Neural cell (in vitro differentiated cells): ENCODE measurements around the gene ZBTB32. TPM values are rescaled to one million over a fixed set of nuclear protein-coding genes. Genes with fewer than 3 reads are reported as not detected.

Experiments
- H2AFZ ChIP-seq: fragments of 200-600, 300-800 bp; sonication (generic), shearing (Covaris generic); 2 replicates; pipeline ENCODE4 v1.6.0; 2014; ENCODE audit warnings: low read depth, mild to moderate bottlenecking, antibody characterized with exemption, low read length, moderate library complexity
- H3F3A ChIP-seq: fragments of 200-600 bp; shearing (Covaris generic); 2 replicates; pipeline ENCODE4 v1.6.1; 2016; ENCODE audit warnings: mild to moderate bottlenecking, moderate library complexity, mixed read lengths, antibody characterized with exemption, low read length; ENCODE audit not compliant: insufficient read depth, poor library complexity, severe bottlenecking
- H3K27ac ChIP-seq: fragments of 200-600, 300-800 bp; sonication (generic), shearing (Covaris generic); 2 replicates; pipeline ENCODE4 v1.5.1; 2014; ENCODE audit warnings: mild to moderate bottlenecking, low read length, moderate library complexity
- H3K27me3 ChIP-seq: fragments of 300-800, 200-600 bp; sonication (generic), shearing (Covaris generic); 2 replicates; pipeline ENCODE4 v1.6.0; 2014; ENCODE audit warnings: mild to moderate bottlenecking, low read depth, low read length, moderate library complexity; ENCODE audit not compliant: insufficient read depth
- H3K36me3 ChIP-seq: fragments of 300-800, 200-600 bp; sonication (generic), shearing (Covaris generic); 2 replicates; pipeline ENCODE4 v1.5.1; 2014; ENCODE audit warnings: mild to moderate bottlenecking, antibody characterized with exemption, low read length, moderate library complexity; ENCODE audit not compliant: insufficient read depth
- H3K4me2 ChIP-seq: fragments of 300-800, 200-600 bp; sonication (generic), shearing (Covaris generic); 2 replicates; pipeline ENCODE4 v1.6.0; 2014; ENCODE audit warnings: mild to moderate bottlenecking, low read length
- H3K4me3 ChIP-seq: fragments of 300-800, 200-600 bp; sonication (generic), shearing (Covaris generic); 2 replicates; pipeline ENCODE4 v1.5.1; 2014; ENCODE audit warnings: mild to moderate bottlenecking, low read length, moderate library complexity
- H3K79me2 ChIP-seq: fragments of 200-600 bp; shearing (Covaris generic); replicated peaks from 2 replicates; pipeline ENCODE4 v1.6.0; 2014; ENCODE audit warnings: mild to moderate bottlenecking, low read length, moderate library complexity; ENCODE audit not compliant: insufficient read depth
- H3K9ac ChIP-seq: fragments of 300-800, 200-600 bp; sonication (generic), shearing (Covaris generic); 2 replicates; pipeline ENCODE4 v1.6.1; 2016; ENCODE audit warnings: mild to moderate bottlenecking, low read length, mixed read lengths
- H3K9me2 ChIP-seq: fragments of 200-600 bp; shearing (Covaris generic); 2 replicates; pipeline ENCODE4 v1.6.1; 2016; ENCODE audit warnings: mild to moderate bottlenecking, low read length, mixed read lengths; ENCODE audit not compliant: insufficient read depth
- H3K9me3 ChIP-seq: fragments of 200-600, 300-800 bp; sonication (generic), shearing (Covaris generic); 2 replicates; pipeline ENCODE4 v1.6.1; 2016; ENCODE audit warnings: mild to moderate bottlenecking, mixed run types, low read length, moderate library complexity, mixed read lengths
- H4K20me1 ChIP-seq: fragments of 200-600 bp; shearing (Covaris generic); 2 replicates; pipeline ENCODE4 v1.6.1; 2016; ENCODE audit warnings: mild to moderate bottlenecking, mixed run types; ENCODE audit not compliant: insufficient read depth
- EP300 ChIP-seq: fragments of 450-650 bp; conservative IDR thresholded peaks from 2 replicates; pipeline ENCODE4 v1.6.1; 2014; ENCODE audit warnings: antibody characterized with exemption, mild to moderate bottlenecking, moderate library complexity; ENCODE audit not compliant: poor library complexity, severe bottlenecking
- EZH2 ChIP-seq: fragments of 200-600, 300-800 bp; shearing (Covaris generic), sonication (generic); IDR thresholded peaks from 2 replicates; pipeline ENCODE4 v1.6.1; 2014; ENCODE audit warnings: antibody characterized with exemption, low read length, borderline replicate concordance, mild to moderate bottlenecking; ENCODE audit not compliant: insufficient read depth, poor library complexity, severe bottlenecking
- MXI1 ChIP-seq: fragments of 450-650 bp; conservative IDR thresholded peaks from 2 replicates; pipeline ENCODE4 v1.6.1; 2014; ENCODE audit warnings: antibody characterized with exemption, mild to moderate bottlenecking; ENCODE audit not compliant: poor library complexity, severe bottlenecking
- POLR2AphosphoS5 ChIP-seq: IDR thresholded peaks from 2 replicates; pipeline ENCODE4 v1.6.1; 2012
- RAD21 ChIP-seq: fragments of 450-650 bp; conservative IDR thresholded peaks from 2 replicates; pipeline ENCODE4 v1.6.1; 2014; ENCODE audit warnings: antibody characterized with exemption, mild to moderate bottlenecking, moderate library complexity
- SMC3 ChIP-seq: fragments of 450-650 bp; conservative IDR thresholded peaks from 2 replicates; pipeline ENCODE4 v1.6.1; 2014; ENCODE audit warnings: antibody characterized with exemption, mild to moderate bottlenecking, moderate library complexity; ENCODE audit not compliant: poor library complexity
- TAF1 ChIP-seq: IDR thresholded peaks from 2 replicates; pipeline ENCODE4 v1.6.1; 2012; ENCODE audit warnings: low read depth
- polyA plus RNA-seq: library from polyadenylated mRNA; depleted of rRNA; stranded (reverse); fragments of >200 nt; gene quantifications from 2 replicates; pipeline ENCODE4 v1.2.3, GENCODE V29; 2014
- TF ChIP-seq, protein P1 (sequence below): IDR thresholded peaks from 2 replicates; pipeline ENCODE4 v1.6.1; 2012; ENCODE audit warnings: borderline replicate concordance
- TF ChIP-seq, protein P2 (sequence below): fragments of 450-650 bp; IDR thresholded peaks from 2 replicates; pipeline ENCODE4 v1.5.1; 2014; ENCODE audit warnings: antibody characterized with exemption, mild to moderate bottlenecking, moderate library complexity; ENCODE audit not compliant: poor library complexity, severe bottlenecking

ZBTB32 gene
- polyA plus RNA-seq, 1 donor from 2014 or later, result not detected

DNA sequence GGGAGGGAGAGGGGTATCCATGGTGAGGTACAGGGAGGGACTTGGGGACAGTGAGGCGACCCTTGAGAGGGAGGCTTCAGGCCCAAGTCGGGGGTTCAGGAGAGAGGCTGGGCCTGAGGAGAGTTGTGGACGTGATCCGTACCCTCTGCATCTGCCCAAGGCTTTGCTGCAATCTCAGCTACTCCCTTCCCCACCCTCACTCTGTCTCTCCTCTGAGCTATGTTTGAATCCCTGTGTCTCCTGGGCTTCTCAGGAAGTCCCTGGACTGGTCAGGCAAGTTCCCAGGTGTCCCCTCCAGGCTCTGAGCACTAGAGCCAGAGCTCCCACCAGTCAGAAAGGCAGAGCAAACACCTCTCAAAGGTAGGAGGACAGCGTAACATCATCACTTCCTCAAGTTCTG, 45.8 kb downstream of the ZBTB32 start:
- Histone ChIP-seq H3K79me2 (peaks cover 22% of the 10 kb centered on the region), H4K20me1 (no peaks in the 10 kb centered on the region), H2AFZ (no peak overlapping the region), H3K9me3 (no peaks in the 10 kb centered on the region), H3F3A (no peaks in the 10 kb centered on the region), H3K27me3 (no peaks in the 10 kb centered on the region), H3K9ac (no peak overlapping the region), H3K27ac (no peak overlapping the region), H3K9me2 (no peaks in the 10 kb centered on the region), H3K36me3 (peaks cover 8% of the 10 kb centered on the region), H3K4me3 (no peak overlapping the region), H3K4me2 (no peak overlapping the region)
- TF ChIP-seq MXI1, result no peak
- no peak for TF ChIP-seq EZH2
- TF ChIP-seq, protein P1, sequence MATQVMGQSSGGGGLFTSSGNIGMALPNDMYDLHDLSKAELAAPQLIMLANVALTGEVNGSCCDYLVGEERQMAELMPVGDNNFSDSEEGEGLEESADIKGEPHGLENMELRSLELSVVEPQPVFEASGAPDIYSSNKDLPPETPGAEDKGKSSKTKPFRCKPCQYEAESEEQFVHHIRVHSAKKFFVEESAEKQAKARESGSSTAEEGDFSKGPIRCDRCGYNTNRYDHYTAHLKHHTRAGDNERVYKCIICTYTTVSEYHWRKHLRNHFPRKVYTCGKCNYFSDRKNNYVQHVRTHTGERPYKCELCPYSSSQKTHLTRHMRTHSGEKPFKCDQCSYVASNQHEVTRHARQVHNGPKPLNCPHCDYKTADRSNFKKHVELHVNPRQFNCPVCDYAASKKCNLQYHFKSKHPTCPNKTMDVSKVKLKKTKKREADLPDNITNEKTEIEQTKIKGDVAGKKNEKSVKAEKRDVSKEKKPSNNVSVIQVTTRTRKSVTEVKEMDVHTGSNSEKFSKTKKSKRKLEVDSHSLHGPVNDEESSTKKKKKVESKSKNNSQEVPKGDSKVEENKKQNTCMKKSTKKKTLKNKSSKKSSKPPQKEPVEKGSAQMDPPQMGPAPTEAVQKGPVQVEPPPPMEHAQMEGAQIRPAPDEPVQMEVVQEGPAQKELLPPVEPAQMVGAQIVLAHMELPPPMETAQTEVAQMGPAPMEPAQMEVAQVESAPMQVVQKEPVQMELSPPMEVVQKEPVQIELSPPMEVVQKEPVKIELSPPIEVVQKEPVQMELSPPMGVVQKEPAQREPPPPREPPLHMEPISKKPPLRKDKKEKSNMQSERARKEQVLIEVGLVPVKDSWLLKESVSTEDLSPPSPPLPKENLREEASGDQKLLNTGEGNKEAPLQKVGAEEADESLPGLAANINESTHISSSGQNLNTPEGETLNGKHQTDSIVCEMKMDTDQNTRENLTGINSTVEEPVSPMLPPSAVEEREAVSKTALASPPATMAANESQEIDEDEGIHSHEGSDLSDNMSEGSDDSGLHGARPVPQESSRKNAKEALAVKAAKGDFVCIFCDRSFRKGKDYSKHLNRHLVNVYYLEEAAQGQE, result no peak
- TF ChIP-seq POLR2AphosphoS5, result no peak
- TF ChIP-seq EP300, result no peak
- TF ChIP-seq TAF1, result no peak
- no peak for TF ChIP-seq SMC3
- TF ChIP-seq, protein P2, sequence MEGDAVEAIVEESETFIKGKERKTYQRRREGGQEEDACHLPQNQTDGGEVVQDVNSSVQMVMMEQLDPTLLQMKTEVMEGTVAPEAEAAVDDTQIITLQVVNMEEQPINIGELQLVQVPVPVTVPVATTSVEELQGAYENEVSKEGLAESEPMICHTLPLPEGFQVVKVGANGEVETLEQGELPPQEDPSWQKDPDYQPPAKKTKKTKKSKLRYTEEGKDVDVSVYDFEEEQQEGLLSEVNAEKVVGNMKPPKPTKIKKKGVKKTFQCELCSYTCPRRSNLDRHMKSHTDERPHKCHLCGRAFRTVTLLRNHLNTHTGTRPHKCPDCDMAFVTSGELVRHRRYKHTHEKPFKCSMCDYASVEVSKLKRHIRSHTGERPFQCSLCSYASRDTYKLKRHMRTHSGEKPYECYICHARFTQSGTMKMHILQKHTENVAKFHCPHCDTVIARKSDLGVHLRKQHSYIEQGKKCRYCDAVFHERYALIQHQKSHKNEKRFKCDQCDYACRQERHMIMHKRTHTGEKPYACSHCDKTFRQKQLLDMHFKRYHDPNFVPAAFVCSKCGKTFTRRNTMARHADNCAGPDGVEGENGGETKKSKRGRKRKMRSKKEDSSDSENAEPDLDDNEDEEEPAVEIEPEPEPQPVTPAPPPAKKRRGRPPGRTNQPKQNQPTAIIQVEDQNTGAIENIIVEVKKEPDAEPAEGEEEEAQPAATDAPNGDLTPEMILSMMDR, result no peak
- TF ChIP-seq RAD21, result no peak

DNA sequence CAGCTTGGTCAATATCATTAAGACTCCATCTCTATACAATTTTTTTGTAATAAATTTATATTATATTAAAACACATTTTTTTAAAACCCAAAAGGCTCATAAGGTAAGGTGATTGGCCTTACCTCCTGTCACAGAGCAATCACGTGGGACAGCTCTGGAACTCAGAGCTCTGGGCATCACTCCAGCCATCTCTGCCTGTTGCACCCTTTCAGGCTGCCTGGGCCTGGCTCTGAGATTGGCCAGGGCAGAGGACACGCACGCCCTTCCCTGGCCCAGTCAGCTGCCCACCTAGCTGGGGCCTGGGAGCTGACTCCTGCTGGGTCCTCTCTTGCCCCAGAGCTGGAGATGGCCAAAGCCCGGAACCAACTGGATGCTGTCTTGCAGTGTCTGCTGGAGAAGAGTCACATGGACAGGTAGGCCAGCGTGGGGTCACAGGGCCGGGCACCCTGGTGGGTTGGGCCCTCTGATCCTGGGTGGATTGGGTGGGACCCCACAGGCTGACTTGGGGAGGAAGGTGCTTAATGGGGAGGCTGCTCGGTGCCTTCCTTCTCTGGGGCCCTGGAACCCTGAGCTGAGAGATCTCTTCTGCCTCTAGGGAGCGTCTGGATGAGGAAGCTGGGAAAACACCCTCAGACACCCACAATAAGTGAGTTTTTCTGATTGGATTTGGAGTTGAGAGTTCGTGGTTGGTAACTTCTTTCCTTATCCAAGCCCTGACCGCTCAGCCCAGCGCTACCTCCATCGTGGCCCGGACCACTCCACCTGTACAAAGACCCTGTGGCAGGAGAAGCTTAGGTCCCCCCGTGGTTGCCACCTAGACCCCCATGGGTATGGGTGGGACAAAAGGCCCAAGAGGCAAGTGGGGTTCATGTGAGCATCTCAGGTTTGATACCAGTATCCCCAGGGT, 47.7 kb downstream of the ZBTB32 start:
- H3K27ac ChIP-seq, result no peak overlapping the region
- no peak for TF ChIP-seq EZH2
- no peak for TF ChIP-seq RAD21
- no peak for TF ChIP-seq SMC3

More for the DNA sequence above, 47.7 kb downstream of the ZBTB32 start:
- H3K36me3 ChIP-seq, result peaks cover 8% of the 10 kb centered on the region
- no peaks in the 10 kb centered on the region for H4K20me1 ChIP-seq
- H3K9me3 ChIP-seq, result no peaks in the 10 kb centered on the region
- peaks cover 8% of the 10 kb centered on the region for H3K79me2 ChIP-seq
- H3F3A ChIP-seq, result no peaks in the 10 kb centered on the region
- no peaks in the 10 kb centered on the region for H3K27me3 ChIP-seq
- no peak overlapping the region for H3K4me3 ChIP-seq
- H3K9ac ChIP-seq, result no peak overlapping the region
- H2AFZ ChIP-seq, result no peak overlapping the region
- H3K9me2 ChIP-seq, result no peaks in the 10 kb centered on the region
- H3K4me2 ChIP-seq, result no peak overlapping the region
